ENCODE data around the gene FCER2. TPM values are rescaled to one million over a fixed set of nuclear protein-coding genes. Genes with fewer than 3 reads are reported as not detected.

The FCER2 gene
- total RNA-seq, 1 experiment from 2014 or later, result not detected

DNA sequence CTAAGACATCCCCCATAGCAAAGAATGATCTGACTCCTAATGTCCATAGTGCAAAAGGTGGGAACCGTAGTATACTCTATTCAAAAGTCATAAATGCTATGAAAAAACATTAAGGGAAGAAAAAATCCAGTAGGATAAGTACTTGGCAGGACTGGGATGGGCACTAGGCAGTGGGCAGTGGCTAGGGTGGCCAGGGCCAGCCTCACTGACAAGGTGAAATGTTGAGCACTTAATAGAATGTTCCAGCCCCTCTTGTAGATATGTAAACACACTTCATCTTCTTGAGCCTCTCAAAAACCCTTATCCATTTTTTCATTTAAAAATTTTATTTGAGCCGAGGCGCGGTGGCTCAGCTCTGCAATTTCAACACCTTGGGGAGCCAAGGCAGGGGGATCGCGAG, 31.4 kb upstream of the FCER2 start:
- no peaks in the 10 kb centered on the region for H3K79me2 ChIP-seq (ENCODE audit: low read length)
- no TSS peak for BruUV-seq (replicated peaks)
- ChIA-PET CTCF (no interaction called here), POLR2A (ENCODE audit: unreplicated experiment) (no interaction called here)
- H3K9me2 ChIP-seq (replicated peaks; ENCODE audit: low read length), result no peaks in the 10 kb centered on the region
- ATAC-seq (no peak), DNase-seq (no peak)
- H3K9ac ChIP-seq (ENCODE audit: low read length), result no peak overlapping the region
- no peaks in the 10 kb centered on the region for H3K9me3 ChIP-seq (ENCODE audit: low read length)
- no peak overlapping the region for H3K27ac ChIP-seq (ENCODE audit: low read length)
- intact Hi-C loops (cut with micrococcal nuclease), result no loop called here
- H3F3A ChIP-seq (ENCODE audit: low read length, unreplicated experiment), result no peaks in the 10 kb centered on the region
- no peak overlapping the region for H2AFZ ChIP-seq (ENCODE audit: low read length)
- no peak overlapping the region for H3K4me2 ChIP-seq (ENCODE audit: low read length)
- no peaks in the 10 kb centered on the region for H3K4me1 ChIP-seq (ENCODE audit: insufficient read depth, low read length)
- H4K20me1 ChIP-seq (ENCODE audit: low read length), result no peaks in the 10 kb centered on the region
- H3K4me3 ChIP-seq (ENCODE audit: low read length), result no peak overlapping the region
- no peaks in the 10 kb centered on the region for H3K36me3 ChIP-seq (ENCODE audit: low read depth, low read length)
- H3K27me3 ChIP-seq (ENCODE audit: low read length), result peaks cover 53% of the 10 kb centered on the region
- TF ChIP-seq, protein P1, sequence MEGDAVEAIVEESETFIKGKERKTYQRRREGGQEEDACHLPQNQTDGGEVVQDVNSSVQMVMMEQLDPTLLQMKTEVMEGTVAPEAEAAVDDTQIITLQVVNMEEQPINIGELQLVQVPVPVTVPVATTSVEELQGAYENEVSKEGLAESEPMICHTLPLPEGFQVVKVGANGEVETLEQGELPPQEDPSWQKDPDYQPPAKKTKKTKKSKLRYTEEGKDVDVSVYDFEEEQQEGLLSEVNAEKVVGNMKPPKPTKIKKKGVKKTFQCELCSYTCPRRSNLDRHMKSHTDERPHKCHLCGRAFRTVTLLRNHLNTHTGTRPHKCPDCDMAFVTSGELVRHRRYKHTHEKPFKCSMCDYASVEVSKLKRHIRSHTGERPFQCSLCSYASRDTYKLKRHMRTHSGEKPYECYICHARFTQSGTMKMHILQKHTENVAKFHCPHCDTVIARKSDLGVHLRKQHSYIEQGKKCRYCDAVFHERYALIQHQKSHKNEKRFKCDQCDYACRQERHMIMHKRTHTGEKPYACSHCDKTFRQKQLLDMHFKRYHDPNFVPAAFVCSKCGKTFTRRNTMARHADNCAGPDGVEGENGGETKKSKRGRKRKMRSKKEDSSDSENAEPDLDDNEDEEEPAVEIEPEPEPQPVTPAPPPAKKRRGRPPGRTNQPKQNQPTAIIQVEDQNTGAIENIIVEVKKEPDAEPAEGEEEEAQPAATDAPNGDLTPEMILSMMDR (conservative IDR thresholded peaks at IDR 0.05; ENCODE audit: low read depth, low read length), result no peak
- TF ChIP-seq EZH2 (IDR thresholded peaks at IDR 0.05; ENCODE audit: low read length, unreplicated experiment) (no peak), EZH2phosphoT487 (IDR thresholded peaks at IDR 0.05; ENCODE audit: borderline replicate concordance, low read length) (no peak)

DNA sequence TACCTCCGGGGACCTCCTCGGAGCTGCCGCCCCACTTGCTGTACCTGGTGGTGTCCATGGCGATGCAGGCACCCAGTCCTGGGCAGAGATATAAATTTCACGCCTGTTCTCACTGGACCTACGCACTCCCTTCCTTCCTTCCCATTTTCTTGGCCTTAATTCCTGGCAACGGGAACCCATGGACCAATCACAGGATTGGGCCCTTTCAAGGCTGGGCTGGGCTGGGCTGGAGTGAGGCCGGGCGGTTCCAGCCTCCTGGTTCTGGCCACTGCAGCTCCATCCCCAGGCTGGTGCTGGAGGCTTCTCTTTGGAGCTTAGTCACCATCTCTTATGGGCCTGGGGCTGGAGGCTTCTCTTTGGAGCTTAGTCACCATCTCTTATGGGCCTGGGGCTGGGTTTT, 30.1 kb upstream of the FCER2 start, which contains the start of gene CLEC4G:
Gene CLEC4G, minus strand, starts transcription at position 66 of the 400 bp plus-strand sequence. Its CDS starts 8 bp downstream, at position 58.
- Histone ChIP-seq H3K4me3 (ENCODE audit: low read length) (no peak within 1 kb of the TSS), H4K20me1 (ENCODE audit: low read length) (no peaks in the 10 kb centered on the region), H2AFZ (ENCODE audit: low read length) (no peak within 1 kb of the TSS), H3K27me3 (ENCODE audit: low read length) (peaks cover 58% of the 10 kb centered on the region), H3K4me2 (ENCODE audit: low read length) (no peak within 1 kb of the TSS), H3F3A (ENCODE audit: low read length, unreplicated experiment) (no peaks in the 10 kb centered on the region), H3K9me3 (ENCODE audit: low read length) (no peaks in the 10 kb centered on the region), H3K79me2 (ENCODE audit: low read length) (no peaks in the 10 kb centered on the region), H3K4me1 (ENCODE audit: insufficient read depth, low read length) (no peaks in the 10 kb centered on the region), H3K9ac (ENCODE audit: low read length) (no peak within 1 kb of the TSS), H3K27ac (ENCODE audit: low read length) (no peak within 1 kb of the TSS), H3K36me3 (ENCODE audit: low read depth, low read length) (no peaks in the 10 kb centered on the region), H3K9me2 (replicated peaks; ENCODE audit: low read length) (no peaks in the 10 kb centered on the region)
- BruUV-seq (replicated peaks), result no TSS peak
- no peak for TF ChIP-seq EZH2 (IDR thresholded peaks at IDR 0.05; ENCODE audit: low read length, unreplicated experiment)
- no peak for TF ChIP-seq EZH2phosphoT487 (IDR thresholded peaks at IDR 0.05; ENCODE audit: borderline replicate concordance, low read length)
- TF ChIP-seq, protein P1 (conservative IDR thresholded peaks at IDR 0.05; ENCODE audit: low read depth, low read length), result no peak
- intact Hi-C loops (cut with micrococcal nuclease), result no loop called here
- CTCF ChIA-PET, result no interaction called here
- POLR2A ChIA-PET (ENCODE audit: unreplicated experiment), result no interaction called here
- DNase-seq, result no peak
- ATAC-seq, result peak; percentile 40; the same call in 1 of the 2 replicates

DNA sequence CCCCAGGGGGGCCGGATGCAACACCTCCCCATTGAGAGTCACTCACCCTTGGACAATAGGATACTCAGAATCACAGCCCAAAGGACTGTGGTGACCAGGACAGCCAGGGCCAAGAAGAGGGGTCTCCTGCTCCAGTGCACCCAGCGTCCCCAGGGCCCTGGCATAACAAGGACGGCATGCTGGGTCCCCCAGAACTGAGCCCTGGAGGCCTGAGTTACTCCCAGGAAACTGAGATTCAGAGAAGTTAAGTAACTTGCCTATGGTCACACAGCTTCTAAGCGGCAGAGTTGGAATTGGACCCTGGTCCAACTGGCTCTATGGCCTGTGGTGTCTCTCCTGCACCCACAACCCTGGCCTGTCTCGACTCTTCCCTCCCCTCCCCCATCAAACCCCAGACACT, 29.7 kb upstream of the FCER2 start:
- ATAC-seq (no peak), DNase-seq (no peak)
- Histone ChIP-seq H3K4me3 (ENCODE audit: low read length) (no peak overlapping the region), H3K27ac (ENCODE audit: low read length) (no peak overlapping the region), H3K4me2 (ENCODE audit: low read length) (no peak overlapping the region), H3K79me2 (ENCODE audit: low read length) (no peaks in the 10 kb centered on the region), H3K9ac (ENCODE audit: low read length) (no peak overlapping the region), H3K9me3 (ENCODE audit: low read length) (no peaks in the 10 kb centered on the region), H3K27me3 (ENCODE audit: low read length) (peaks cover 57% of the 10 kb centered on the region), H3K9me2 (replicated peaks; ENCODE audit: low read length) (no peaks in the 10 kb centered on the region), H2AFZ (ENCODE audit: low read length) (no peak overlapping the region), H3F3A (ENCODE audit: low read length, unreplicated experiment) (no peaks in the 10 kb centered on the region), H4K20me1 (ENCODE audit: low read length) (no peaks in the 10 kb centered on the region), H3K4me1 (ENCODE audit: insufficient read depth, low read length) (no peaks in the 10 kb centered on the region), H3K36me3 (ENCODE audit: low read depth, low read length) (no peaks in the 10 kb centered on the region)
- intact Hi-C loops (cut with micrococcal nuclease), result no loop called here
- no TSS peak for BruUV-seq (replicated peaks)
- CTCF ChIA-PET, result no interaction called here
- POLR2A ChIA-PET (ENCODE audit: unreplicated experiment), result no interaction called here
- TF ChIP-seq EZH2phosphoT487 (IDR thresholded peaks at IDR 0.05; ENCODE audit: borderline replicate concordance, low read length) (no peak), EZH2 (IDR thresholded peaks at IDR 0.05; ENCODE audit: low read length, unreplicated experiment) (no peak)
- TF ChIP-seq, protein P1 (conservative IDR thresholded peaks at IDR 0.05; ENCODE audit: low read depth, low read length), result no peak

Measured in PC-3 (cell line).